A549 (cell line): ENCODE data around the gene NRIP1. TPM values are rescaled to one million over a fixed set of nuclear protein-coding genes. Genes with fewer than 3 reads are reported as not detected.
A peak's percentile ranks its signal among the peaks of the same experiment; 100 is the strongest.

ENCODE experiments used
- ATAC-seq, 2 experiments: fragments of 200-7000 bp in 1 of 2; fragments of >200 bp in 1 of 2; cut with Nextera tagmentation in 1 of 2; cut with Tn5 transposase in 1 of 2; 3 replicates each; pipeline versions ENCODE4 v1.8.0 to v1.9.1; 2018 to 2020; ENCODE audit warnings: mild to moderate bottlenecking in 1 of 2, moderate library complexity in 1 of 2
- CTCF ChIA-PET: fragments of 300-600 bp; sonication (Branson Sonifier 250); formaldehyde crosslinking; extraction: SDS; loops from one replicate; lab custom pipeline; 2021; ENCODE audit warnings: antibody characterized with exemption, inconsistent platforms; lab: Yijun Ruan, JAX
- POLR2A ChIA-PET: fragments of 350-600 bp; formaldehyde crosslinking; extraction: SDS; loops from one replicate; lab custom pipeline; 2021; ENCODE audit warnings: antibody characterized with exemption, inconsistent platforms; lab: Yijun Ruan, JAX
- DNase-seq, 2 experiments: peaks; one replicate each; pipeline versions ENCODE4 v3.0.0 to v3.0.0-alpha.2; 2011 to 2016; ENCODE audit warnings: low read depth in 1 of 2, low spot score in 1 of 2
- FAIRE-seq: peaks from 2 replicates; lab custom pipeline; 2011; peaks lifted over from hg19 to GRCh38; lab: Jason Lieb, UNC
- H3K27ac ChIP-seq, 2 experiments: fragments of >200 bp; sonication (Bioruptor Twin); formaldehyde crosslinking; 3 replicates each; pipeline ENCODE4 v1.5.1; 2016 to 2017
- H3K4me1 ChIP-seq: fragments of >200 bp; sonication (Bioruptor Twin); formaldehyde crosslinking; 3 replicates; pipeline ENCODE4 v1.6.1; 2016
- H3K4me2 ChIP-seq: fragments of >200 bp; sonication (Bioruptor Twin); formaldehyde crosslinking; 3 replicates; pipeline ENCODE4 v1.6.1; 2016
- H3K4me3 ChIP-seq: fragments of >200 bp; sonication (Bioruptor Twin); formaldehyde crosslinking; 3 replicates; pipeline ENCODE4 v1.5.1; 2016
- H3K9me3 ChIP-seq: fragments of >200 bp; sonication (Bioruptor Twin); formaldehyde crosslinking; 3 replicates; pipeline ENCODE4 v1.6.1; 2016
- BCL3 ChIP-seq: fragments of >200 bp; sonication (Bioruptor Twin); formaldehyde crosslinking; IDR thresholded peaks from 3 replicates; pipeline ENCODE4 v1.6.1; 2016
- CHD4 ChIP-seq: fragments of 200-600 bp; sonication (generic); IDR thresholded peaks from 2 replicates; pipeline ENCODE4 v1.6.1; 2016; ENCODE audit warnings: antibody characterized with exemption, mild to moderate bottlenecking, borderline replicate concordance
- E2F6 ChIP-seq: IDR thresholded peaks from 2 replicates; pipeline ENCODE4 v1.6.1; 2012; ENCODE audit warnings: low read depth, borderline replicate concordance
- ESRRA ChIP-seq: fragments of 150-350 bp; IDR thresholded peaks from 2 replicates; pipeline ENCODE4 v1.6.1; 2014; ENCODE audit warnings: mild to moderate bottlenecking, low read length, borderline replicate concordance
- FOSL2 ChIP-seq, 2 experiments: fragments of 450-650 bp in 1 of 2; fragments of >200 bp in 1 of 2; sonication (Bioruptor Twin) in 1 of 2; formaldehyde crosslinking; IDR thresholded peaks; 2 replicates each; pipeline versions ENCODE4 v1.5.0 to v1.6.1; 2016 to 2020; ENCODE audit warnings: mild to moderate bottlenecking in 1 of 2, moderate library complexity in 1 of 2
- GATA3 ChIP-seq: IDR thresholded peaks from 2 replicates; pipeline ENCODE4 v1.6.1; 2012; ENCODE audit warnings: borderline replicate concordance
- HEYL ChIP-seq: fragments of 250-450 bp; sonication (Bioruptor Pico); IDR thresholded peaks from 2 replicates; pipeline ENCODE4 v1.8.0; 2021; ENCODE audit warnings: mild to moderate bottlenecking, moderate library complexity
- HOXB5 ChIP-seq: fragments of 250-450 bp; sonication (Bioruptor Pico); IDR thresholded peaks from 2 replicates; pipeline ENCODE4 v1.5.0; 2020; ENCODE audit warnings: mild to moderate bottlenecking, moderate library complexity
- JUN ChIP-seq, 2 experiments: fragments of >200 bp; sonication (Bioruptor Twin); formaldehyde crosslinking; IDR thresholded peaks; 2 replicates in 1 of 2; 3 replicates in 1 of 2; pipeline ENCODE4 v1.6.1; 2016 to 2017
- JUNB ChIP-seq: fragments of >200 bp; sonication (Bioruptor Twin); formaldehyde crosslinking; IDR thresholded peaks from 2 replicates; pipeline ENCODE4 v1.6.1; 2016
- MAFK ChIP-seq: fragments of 450-650 bp; IDR thresholded peaks from 2 replicates; pipeline ENCODE4 v1.6.1; 2014; ENCODE audit not compliant: partially characterized antibody
- MAZ ChIP-seq: fragments of 150-350 bp; IDR thresholded peaks from 2 replicates; pipeline ENCODE4 v1.6.1; 2014; ENCODE audit warnings: antibody characterized with exemption, low read depth, low read length, borderline replicate concordance
- NPAS2 ChIP-seq: fragments of 250-450 bp; sonication (Bioruptor Pico); IDR thresholded peaks from 2 replicates; pipeline ENCODE4 v1.8.0; 2022; ENCODE audit warnings: mild to moderate bottlenecking, moderate library complexity, borderline replicate concordance
- PBX3 ChIP-seq: IDR thresholded peaks from 2 replicates; pipeline ENCODE4 v1.6.1; 2012
- RARB ChIP-seq: fragments of 250-450 bp; sonication (Bioruptor Pico); IDR thresholded peaks from 2 replicates; pipeline ENCODE4 v1.8.0; 2021; ENCODE audit warnings: mild to moderate bottlenecking, moderate library complexity
- REST ChIP-seq: fragments of 200-600 bp; sonication (generic); IDR thresholded peaks from 2 replicates; pipeline ENCODE4 v1.6.1; 2016; ENCODE audit warnings: antibody characterized with exemption, mild to moderate bottlenecking, moderate library complexity
- RNF2 ChIP-seq: fragments of 200-600 bp; sonication (generic); IDR thresholded peaks from 2 replicates; pipeline ENCODE4 v1.6.1; 2016; ENCODE audit warnings: low read depth, mild to moderate bottlenecking, antibody characterized with exemption, moderate library complexity, borderline replicate concordance
- ZFP36 ChIP-seq: fragments of 450-650 bp; IDR thresholded peaks from 2 replicates; pipeline ENCODE4 v1.6.1; 2014; ENCODE audit warnings: borderline replicate concordance; ENCODE audit not compliant: partially characterized antibody
- ZNF302 ChIP-seq: fragments of 250-450 bp; sonication (Bioruptor Pico); IDR thresholded peaks from 2 replicates; pipeline ENCODE4 v1.9.0; 2021; ENCODE audit warnings: inconsistent platforms, mild to moderate bottlenecking, moderate library complexity
- WGBS: methylation state at CpG from one replicate; pipeline ENCODE4 v1.1.6; 2017; ENCODE audit errors: missing lambda C conversion rate; 5-methylcytosine and 5-hydroxymethylcytosine counted together
- polyA plus RNA-seq, 4 experiments: library from polyadenylated mRNA; depleted of rRNA in 3 of 4; stranded (reverse); fragments of >200 nt; fragmentation: RNase III in 1 of 4; extraction: RNeasy Plus Mini Kit Qiagen cat#74134 plus additional on column Dnase treatment in 1 of 4; gene quantifications; 2 replicates in 3 of 4; 3 replicates in 1 of 4; pipeline ENCODE4 v1.2.3, GENCODE V29; 2011 to 2017

The NRIP1 gene
- polyA plus RNA-seq, 2 of the 4 experiments (the other 2 are of a cell fraction): 18.9 to 35.5 TPM

- peak; percentile 88 to 94 for ATAC-seq
- CTCF ChIA-PET: interaction anchor here (0.6 kb wide), 1 partner anchor 8 kb away, joined by 3 read pairs; no protein-coding TSS in a partner anchor
- H3K4me3 ChIP-seq: no peak overlapping the region
- POLR2A ChIA-PET: no interaction called here
- DNase-seq: peak; percentile 10 to 40
- peaks cover 35% of the 10 kb centered on the region for H3K4me1 ChIP-seq
- H3K9me3 ChIP-seq: no peaks in the 10 kb centered on the region
- no peak for FAIRE-seq
- H3K4me2 ChIP-seq: peak overlapping the region; percentile 39
- H3K27ac ChIP-seq: peak overlapping the region in 1 of 2 experiments; percentile 21; a peak in 2 of 6 replicates
- WGBS: 20% methylated on average over 5 of the region's 5 CpGs
- TF ChIP-seq ESRRA: no peak
- TF ChIP-seq PBX3: no peak
- TF ChIP-seq MAZ: no peak
- TF ChIP-seq JUN (IDR thresholded peaks at IDR 0.05): no peak
- TF ChIP-seq BCL3: no peak
- TF ChIP-seq FOSL2 (IDR thresholded peaks at IDR 0.05): no peak
- peak; percentile 69 for TF ChIP-seq FOSL2 (CRISPR knock-in tag; IDR thresholded peaks at IDR 0.05)
- TF ChIP-seq JUNB: no peak
- TF ChIP-seq RARB (CRISPR knock-in tag): no peak
- peak; percentile 41 for TF ChIP-seq MAFK
Measured at GRCh38 chr21:15015622-15016471, 49.0 kb downstream of the NRIP1 start.

GRCh38 chr21:15014221-15014620 is 50.6 kb downstream of the NRIP1 start:
- FAIRE-seq: no peak
- DNase-seq: no peak

More at GRCh38 chr21:15014221-15014620, 50.6 kb downstream of the NRIP1 start:
- 0 out of 3 replicates have a peak overlapping the region, but pooled peaks have one; percentile 5 for H3K4me2 ChIP-seq
- ChIA-PET CTCF (interaction anchor here (1.6 kb wide), 1 partner anchor 150 kb away, joined by 3 read pairs; no protein-coding TSS in a partner anchor), POLR2A (no interaction called here)
- peaks cover 35% of the 10 kb centered on the region for H3K4me1 ChIP-seq
- no peak overlapping the region for H3K4me3 ChIP-seq
- TF ChIP-seq REST: no peak
- TF ChIP-seq ZFP36: no peak
- no peak for TF ChIP-seq CHD4
- no peak for TF ChIP-seq BCL3
- TF ChIP-seq E2F6: no peak
- TF ChIP-seq RNF2: no peak
- TF ChIP-seq GATA3: no peak
- TF ChIP-seq HEYL (CRISPR knock-in tag): no peak
- TF ChIP-seq ZNF302 (CRISPR knock-in tag): no peak
- TF ChIP-seq ESRRA: no peak
- no peak for TF ChIP-seq NPAS2 (CRISPR knock-in tag)
- TF ChIP-seq PBX3: no peak
- no peak for TF ChIP-seq HOXB5
- no peak for ATAC-seq
- H3K27ac ChIP-seq: no peak overlapping the region
- H3K9me3 ChIP-seq: no peaks in the 10 kb centered on the region
- WGBS: 66% methylated on average over 2 of the region's 2 CpGs
